Anterior cingulate cortex (tissue), 58 donors: ENCODE data around the gene PLA2G6.
"Not testable (repeated sequence)": the region's sequence is repeated elsewhere in the genome, so short reads cannot be mapped to it uniquely, and the experiment has no call there.

Experiments used
- DNase-seq, 58 donors: peaks; one replicate each; lab custom pipeline; 2025; lab: John Stamatoyannopoulos, UW

Gene PLA2G6

DNA sequence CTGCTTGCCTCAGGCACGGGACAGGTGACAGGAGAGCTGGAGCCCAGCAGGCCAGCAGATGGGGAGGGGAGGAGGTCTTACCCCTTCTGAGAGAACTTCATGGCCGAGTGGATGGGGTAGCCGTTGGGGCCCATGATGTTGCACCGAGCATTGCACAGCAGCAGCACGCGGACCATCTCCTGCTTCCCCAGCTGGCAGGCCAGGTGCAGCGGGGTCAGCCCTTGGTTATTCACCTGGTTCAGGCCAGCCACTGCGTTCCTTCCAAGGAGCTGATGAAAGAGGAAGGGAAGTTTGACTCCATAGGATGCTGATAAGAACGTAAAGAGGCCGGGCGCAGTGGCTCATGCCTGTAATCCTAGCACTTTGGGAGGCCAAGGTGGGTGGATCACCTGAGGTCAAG, 41.7 kb downstream of the PLA2G6 start:
- no peak for DNase-seq

DNA sequence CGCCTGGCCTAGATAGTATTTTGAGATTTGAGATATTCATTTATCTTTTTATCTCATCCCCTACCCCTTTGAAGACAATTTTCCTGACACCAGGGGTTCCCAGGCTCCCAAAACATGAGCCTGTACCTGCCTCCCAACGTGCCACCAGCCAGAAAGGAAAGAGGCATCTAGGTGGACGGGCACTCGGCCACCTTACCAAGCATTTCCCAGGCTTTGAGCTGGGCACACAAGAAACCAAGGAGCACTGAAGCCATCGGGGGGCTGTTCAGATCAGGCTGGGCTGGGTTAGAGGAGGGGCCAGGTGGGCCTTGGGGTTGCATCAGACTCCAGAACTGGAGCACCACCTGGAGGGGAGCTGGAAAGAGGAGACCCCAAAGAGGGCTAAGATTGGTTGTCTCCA, 42.7 kb downstream of the PLA2G6 start:
- DNase-seq, result no peak

DNA sequence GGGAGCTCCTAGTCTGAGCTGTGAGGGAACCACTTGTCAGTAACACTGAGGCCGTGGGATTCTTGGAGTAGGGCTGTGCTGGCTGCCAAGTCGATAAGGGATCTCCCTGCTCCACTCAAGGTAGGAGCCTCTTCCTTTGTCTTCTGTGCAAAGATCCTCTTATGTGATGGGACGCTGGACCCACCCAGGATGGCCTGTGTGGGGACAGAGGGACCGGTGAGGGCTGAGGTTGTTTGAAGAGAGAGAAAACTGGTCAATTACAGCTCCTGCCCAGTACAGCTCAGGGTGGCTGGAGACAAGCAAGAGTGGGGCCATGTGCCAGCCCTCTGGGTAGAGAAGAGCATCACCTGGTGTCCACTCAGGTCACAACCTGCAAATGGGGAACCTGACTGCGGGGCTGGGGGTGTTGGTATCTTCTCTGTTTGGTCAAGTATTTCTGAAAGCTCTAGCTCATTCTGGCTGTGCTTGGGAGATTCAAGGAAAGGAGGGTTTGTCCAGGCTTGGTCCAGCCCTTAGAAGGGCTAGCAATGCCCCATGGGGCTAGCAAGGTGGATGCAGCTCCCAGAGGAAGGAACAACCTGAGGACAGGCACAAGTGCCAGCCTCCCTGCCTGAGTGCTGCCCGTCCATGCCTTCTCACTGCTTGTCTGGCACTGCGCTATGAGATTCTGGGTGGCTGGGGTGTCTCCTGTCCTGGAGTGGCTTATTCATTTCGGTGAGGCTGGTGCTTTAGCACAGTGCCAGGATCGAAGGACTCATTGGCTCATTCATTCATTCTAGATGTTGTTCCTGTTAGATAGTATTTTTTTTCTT, 43.5 kb downstream of the PLA2G6 start:
- no peak for DNase-seq

DNA sequence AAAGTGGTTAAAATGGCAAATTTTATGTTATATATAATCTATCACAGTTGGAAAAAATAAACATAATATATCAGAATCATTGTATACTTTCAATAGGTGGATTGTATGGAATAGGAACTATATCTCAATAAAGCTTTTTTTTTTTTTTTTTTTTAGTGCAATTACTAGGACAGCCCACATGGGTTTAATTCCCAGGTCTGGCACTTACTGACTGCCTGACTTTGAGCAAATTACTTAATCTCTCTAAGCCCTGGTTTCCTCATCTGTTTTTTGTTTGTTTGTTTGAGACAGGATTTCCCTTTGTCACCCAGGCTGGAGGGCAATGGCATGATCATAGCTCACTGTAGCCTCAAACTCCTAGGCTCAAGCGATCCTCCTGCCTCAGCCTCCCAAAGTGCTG, 45.0 kb downstream of the PLA2G6 start:
- DNase-seq, result no peak

DNA sequence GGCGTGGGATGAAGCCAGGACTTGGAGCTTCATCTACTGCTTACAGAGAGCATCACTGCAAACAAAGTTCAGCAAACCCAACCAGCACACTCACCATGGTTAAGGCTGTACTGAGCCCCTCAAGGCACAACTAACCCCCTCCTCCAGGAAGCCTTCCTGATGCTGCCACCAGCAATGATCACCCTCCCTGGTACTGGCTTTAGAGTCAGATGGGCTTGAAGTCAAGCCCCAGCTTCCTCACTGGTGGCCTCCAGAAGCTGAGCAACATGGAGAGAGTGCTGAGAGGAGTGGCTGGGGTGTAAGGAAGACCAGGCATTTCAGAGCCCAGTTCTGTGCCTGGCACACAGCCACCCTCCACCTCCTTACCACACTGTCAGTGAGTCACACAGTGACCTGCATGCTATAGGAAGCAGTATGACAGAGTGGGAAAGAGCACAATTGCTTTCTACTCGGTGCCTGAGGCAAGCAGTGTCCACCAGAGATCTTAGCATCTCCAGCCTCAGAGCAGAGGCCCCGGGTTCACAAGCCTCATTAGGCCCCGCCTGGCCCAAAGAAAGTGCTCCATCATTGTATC, 46.4 kb downstream of the PLA2G6 start:
- DNase-seq, result peak in 6 of 58 donors; percentile 5 to 35 (median 17)

DNA sequence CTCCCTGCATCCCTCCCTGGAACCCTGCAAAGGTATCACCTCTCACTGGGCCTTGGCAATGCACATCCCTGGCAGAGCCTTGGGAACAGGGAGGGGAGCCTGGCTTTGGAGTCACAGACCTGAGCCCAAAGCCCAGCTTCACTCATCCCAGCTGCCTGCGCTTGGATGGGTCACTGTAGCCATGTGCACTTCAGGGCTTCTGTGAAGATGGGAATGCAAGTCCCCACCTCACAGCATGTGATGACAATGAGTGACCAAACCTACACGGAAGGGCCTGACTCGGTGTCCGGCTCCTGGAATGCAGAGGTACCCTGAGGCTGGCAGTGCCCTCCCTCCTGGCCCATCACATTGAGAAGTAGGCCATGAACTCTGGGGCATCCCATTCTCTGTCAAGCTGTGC, 48.3 kb downstream of the PLA2G6 start:
- DNase-seq, result no peak

DNA sequence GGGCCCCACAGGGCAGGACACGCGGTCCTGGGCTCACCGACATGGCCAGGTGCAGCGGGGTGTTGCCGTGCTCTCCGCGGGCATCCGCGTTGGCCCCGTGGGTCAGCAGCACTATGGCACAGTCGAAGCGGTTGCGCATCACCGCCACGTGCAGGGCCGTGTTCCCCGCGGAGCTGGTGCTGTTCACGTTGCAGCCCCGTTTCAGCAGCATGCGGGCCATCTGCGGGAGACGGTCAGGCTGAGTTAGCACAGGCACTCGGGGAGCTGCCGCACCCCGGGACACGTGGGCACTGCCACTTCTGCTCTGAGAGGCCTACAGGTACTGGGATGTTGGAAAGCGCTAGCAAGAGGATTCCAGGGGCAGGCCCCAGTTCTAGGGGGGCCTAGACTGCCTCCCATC, 48.8 kb downstream of the PLA2G6 start:
- no peak for DNase-seq

DNA sequence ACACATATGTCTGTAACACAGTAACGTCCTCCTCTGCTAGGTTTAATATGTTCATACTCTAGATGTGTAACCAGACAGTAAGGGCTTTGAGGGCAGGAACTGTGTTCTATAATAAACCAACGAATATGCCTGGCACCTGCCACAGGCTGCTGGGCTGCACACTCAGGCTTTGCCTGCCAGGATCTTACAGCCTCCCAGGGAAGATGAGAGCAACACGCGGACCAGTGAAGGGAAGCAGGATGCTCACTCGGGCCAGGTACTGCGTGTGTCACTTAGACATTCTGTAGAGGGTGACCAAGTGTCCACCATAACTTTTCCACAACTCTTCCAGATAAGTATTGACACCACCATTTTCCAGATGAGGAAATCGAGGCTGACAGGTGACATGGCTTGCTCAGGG, 49.5 kb downstream of the PLA2G6 start:
- no peak for DNase-seq

DNA sequence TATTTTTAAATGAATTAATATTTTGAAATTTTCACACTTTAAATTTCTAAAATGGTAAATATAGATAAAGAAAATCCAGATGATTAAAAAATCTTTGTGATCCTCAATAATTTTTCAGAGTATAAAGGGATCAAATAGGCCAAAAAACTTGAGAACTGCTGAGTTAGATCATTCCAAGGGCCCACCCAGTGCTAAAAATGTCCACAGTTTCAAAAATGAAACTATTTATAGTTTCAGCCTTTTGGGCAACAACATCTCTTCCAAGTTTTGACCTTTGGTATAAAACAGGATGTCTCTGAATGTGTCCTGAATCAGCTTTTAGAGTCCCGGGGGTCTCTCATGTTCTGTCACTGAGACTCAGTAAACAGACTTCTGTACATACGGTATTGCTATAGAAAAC, 50.2 kb downstream of the PLA2G6 start:
- no peak for DNase-seq

DNA sequence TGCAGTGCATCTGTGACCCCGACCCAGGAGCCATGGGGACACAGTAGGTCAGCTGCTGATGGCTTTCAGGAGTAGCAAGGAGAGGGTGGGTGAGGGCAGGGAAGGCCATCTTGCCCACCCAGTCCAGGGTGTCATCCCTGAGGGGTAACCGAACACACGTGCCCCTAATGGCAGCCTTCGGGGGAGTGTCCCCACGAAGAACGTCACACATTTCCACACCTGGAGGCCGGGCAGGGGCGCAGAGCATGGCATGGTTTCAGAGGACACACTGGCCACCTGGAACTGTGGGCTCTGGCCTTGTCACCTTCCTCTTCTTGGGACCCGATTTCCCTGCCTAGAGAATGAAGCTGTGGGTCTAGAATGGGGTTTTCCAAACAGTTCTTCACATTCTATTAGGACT, 51.8 kb downstream of the PLA2G6 start:
- no peak for DNase-seq

DNA sequence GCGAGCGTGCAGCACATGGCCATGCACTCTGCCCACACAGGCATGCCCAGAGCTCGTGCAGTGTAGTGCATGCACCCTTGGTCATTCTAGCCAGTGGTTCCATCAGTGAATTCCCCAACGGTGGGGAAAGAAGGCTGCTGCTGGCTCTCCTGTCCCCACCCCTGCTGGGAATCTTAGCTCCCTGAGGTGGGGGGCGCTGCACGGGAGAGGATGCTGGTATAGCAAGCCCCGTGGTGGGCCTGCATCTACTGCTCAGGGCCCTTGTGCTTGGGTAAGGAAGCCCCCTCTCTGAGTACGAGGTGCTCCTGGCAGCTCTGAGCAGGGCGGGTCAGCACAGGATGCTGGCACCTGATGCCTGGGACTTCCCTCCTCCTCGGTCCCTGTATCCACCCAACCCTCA, 52.6 kb downstream of the PLA2G6 start:
- no peak for DNase-seq

DNA sequence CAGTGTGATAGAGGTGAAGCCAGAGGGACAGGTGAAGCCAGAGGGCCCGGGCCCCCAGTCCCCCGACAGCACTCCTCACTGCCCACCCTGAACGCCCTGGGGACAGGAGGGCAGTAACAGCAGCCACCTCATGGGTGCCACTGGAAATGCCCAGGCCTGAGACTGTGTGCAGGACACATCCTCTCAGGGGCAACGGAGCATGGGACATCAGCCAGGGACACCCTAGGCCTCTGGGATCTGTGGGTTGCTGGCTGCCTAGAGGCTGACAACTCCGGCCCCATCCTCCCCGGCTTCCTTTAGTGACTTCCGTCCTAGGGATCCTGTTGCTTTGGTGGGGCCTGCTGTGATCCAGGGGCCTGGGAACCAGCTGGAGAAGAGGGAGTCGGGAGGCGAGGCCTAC, 53.8 kb downstream of the PLA2G6 start:
- DNase-seq, result no peak

DNA sequence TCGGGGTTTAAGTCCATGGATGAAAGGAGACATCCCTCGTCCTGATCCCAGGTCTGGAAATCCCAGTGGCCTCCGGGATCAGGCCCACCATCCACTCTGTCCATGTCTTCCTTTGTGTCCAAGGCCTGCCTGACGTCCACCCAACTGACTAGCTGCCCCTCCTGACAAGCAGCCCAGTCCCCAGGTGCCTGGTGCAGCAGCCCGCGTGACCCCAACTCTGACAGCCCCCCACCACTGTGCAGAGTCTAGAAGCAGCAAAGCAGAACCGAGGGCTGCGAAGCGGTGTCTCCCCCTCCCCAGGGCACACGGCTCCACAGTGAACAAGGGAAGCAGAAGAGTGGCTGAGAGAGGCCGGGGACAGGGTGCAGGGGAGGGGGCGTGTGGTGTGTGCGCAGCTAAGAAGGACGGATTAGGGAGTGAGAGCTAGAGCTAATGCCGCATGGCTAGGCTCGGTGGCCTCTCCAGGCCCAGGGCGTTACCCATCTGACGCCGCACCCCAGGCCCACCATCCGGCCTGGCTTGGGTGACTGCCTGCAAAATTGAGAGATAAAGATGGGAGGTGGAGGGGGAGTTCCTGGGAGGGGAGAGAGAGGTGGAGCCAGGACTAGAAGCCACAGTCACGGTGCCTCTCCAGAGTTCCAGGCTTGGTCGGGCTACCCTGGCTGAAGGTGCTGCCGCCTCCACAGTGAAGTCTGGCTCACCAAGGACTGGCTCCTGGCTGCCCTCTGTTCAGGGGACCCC, 54.5 kb downstream of the PLA2G6 start:
- DNase-seq, result no peak

DNA sequence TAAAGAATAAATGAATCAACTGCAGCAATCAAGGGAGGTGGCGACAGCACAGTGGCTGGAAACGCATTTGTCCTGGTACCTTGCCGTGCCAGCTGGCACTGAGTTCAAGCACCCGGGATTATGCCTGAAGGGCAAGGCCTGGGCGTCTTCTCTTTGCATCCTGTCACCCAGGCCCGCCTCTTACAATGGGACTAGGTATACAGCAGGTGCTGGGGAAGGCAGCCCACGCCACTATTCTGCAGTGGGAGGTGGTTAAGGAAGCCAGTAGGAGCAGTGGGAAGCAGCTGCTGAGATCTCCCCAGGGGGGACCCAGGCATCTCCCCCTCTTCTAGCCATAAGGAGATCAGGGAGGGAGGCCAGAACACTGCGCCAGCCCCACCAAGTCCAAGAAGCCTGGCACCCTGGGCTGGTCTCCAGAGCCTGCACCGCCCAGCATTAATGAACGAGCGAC, 55.9 kb downstream of the PLA2G6 start:
- DNase-seq, result peak in 19 of 58 donors; percentile 9 to 53 (median 29)

DNA sequence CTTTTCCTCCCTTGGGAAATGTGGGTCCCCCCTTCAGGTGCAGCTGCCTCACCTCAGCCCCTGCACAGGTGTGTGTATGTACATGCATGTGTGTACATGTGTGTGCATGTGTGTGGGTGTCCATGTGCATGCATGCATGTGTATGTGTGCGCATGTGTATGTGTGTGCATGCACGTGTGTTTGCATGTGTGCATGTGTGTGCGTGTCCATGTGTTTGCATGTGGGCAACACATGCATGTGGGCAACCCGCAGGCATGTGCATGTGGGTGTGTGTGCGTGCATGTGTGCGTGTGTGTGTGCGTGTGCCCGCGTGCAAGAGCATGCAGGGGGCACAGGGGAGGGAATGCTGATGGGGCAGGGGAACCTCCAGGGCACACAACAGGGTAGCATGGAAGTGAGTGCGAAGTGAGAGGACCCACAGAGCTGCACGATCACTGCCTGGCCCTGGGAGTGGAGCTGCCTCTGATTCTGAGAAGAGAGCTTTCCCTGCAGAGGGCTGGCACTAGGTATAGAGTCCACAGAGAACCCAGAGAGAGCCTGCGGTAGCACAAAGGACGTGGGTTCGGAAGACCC, 56.5 kb downstream of the PLA2G6 start:
- no peak for DNase-seq

DNA sequence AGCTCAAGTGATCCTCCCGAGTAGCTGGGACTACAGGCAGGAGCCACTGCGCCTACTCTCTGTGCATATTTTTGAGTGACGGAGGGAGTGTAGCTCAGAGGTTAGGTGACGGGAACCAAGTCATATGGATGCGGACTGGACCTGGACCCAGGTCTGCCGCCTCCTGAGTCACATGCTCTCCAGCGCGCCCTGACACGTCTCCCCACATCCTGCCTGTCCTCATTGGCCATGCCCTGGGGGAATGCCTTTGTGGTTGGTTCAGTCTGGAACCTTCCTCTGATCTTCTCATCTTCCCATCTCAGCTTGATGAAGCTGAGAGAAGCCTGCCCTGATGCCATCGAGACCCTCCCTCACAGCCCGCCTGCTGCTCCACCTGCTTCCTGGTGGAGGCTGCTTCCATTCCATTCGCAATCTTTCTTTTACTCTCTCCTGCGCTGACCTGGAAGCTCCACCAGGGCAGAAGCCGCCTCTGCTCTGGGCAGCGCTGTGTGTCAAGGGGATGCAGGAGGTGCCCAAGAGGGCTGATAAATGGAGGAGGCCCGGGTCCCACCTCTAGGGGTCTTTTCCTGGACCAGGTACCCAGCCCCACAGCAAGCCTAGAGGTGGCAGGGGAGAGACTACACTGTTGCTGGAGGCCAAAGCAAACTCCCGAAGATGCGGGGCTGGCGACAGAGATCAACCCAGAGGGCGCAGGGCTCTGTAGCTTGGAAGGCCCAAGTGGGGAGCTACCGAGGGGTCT, 57.2 kb downstream of the PLA2G6 start:
- no peak for DNase-seq

DNA sequence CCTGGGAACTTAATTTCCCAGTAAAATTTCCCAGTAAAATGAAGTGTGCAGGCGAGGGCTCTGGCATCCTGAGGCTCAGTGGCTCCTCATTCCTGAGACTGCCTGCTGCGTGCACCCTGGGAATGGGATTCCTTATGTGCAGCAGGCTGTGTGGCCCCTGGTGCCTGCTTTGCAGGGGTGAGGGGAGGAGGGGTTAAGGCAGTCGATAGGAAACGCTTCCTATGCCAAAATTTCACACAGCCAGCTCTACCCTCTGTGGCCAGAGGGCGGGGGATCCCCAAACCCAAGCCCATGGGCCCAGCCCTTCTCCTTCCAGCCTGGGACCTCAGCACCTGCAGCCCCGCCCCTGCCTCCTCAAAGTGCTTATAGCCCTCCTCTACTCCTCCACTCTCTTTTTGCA, 59.0 kb downstream of the PLA2G6 start:
- no peak for DNase-seq

DNA sequence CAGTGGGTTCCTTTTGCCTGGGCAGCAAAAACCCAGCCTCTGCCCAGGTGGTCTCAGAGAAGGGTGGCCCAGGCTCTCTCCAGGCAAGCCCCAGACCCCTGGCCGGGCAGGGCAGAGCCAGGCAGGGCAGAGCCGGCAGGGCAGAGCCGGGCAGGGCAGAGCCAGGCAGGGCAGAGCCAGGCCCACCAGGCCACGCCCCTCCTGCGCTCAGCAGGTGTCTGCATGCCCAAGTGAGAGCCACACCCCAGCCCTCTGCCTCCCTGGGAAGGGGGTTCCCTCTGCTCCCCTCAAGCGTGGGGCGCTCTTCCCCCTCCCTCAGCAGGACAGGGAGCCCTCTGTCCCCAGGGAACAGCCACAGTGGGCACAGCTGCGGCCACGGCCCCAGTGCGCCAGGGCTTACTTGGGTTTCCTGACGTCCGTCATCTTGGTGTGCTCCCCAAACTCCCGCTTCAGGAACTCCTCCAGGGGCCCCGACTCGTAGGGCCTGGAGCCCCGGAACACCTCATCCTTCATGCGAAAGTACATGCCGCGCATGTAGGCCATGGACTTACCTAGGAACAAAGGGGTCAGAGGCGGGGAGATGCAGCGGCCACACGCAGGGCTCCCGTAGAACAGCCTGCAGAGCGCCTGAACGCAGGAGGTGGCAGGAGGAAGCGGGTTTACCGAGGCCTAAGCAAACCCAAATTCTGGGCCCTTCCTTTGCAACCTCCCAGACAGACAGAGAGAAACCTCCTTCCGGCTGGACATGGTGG, 61.1 kb downstream of the PLA2G6 start:
- no peak for DNase-seq

DNA sequence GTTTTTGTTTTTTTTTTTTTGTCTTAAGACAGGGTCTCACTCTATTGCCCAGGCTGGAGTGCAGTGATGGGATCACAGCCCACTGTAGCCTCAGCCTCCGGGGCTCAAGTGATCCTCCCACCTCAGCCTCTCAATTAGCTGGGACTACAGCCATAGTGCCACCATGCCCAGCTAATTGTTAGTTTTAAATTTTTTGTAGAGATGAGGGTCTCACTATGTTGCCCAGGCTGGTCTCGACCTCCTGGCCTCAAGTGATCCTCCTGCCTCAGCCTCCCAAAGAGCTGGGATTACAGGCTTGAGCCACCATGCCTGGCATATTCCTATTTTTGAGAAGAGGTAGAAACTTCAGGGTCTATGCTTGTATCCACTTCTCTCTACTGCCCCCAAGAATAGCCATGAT, 62.9 kb downstream of the PLA2G6 start:
- not testable (repeated sequence) for DNase-seq

DNA sequence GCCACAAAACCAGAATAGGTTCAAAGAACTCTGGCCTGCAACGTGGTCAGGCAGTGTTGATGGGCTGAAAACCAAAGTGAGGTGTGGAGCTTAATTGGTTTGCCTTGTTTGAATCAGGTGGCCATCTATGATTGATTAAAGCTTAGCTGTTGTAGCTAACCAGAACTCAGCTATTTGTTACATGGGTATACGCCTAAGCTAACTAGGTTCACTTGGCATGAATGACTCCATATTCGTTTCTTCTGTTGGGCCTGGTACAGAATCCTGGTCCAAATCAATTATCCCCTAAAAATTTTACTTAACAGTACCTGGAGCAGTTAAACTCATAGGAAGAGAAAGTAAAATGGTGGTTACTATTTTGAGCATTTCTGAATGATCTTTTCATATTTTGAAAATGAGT, 63.4 kb downstream of the PLA2G6 start:
- DNase-seq, result no peak
